T-cell (primary cell): ENCODE results near the gene SLC12A8. TPM values are rescaled to one million over a fixed set of nuclear protein-coding genes. Genes with fewer than 3 reads are reported as not detected.

Experiments used
- ATAC-seq, 4 experiments: fragments of 200-7000 bp in 3 of 4; fragments of 150-1000 bp in 1 of 4; cut with Tn5 transposase; replicated peaks in 1 of 4; 1 replicate in 3 of 4; 2 replicates in 1 of 4; pipeline ENCODE4 v1.10.0; 2021; ENCODE audit warnings: moderate library complexity in 3 of 4, mild to moderate bottlenecking in 2 of 4, moderate number of reproducible peaks in 1 of 4
- CTCF ChIA-PET, 2 donors: fragments of 300-600 bp; sonication (Branson Sonifier 250); formaldehyde crosslinking; loops; one replicate each; lab custom pipeline; 2022; ENCODE audit warnings: antibody characterized with exemption in 2 of 2; lab: Charles Lee
- POLR2A ChIA-PET, 2 donors: fragments of 300-600 bp; sonication (Branson Sonifier 250); formaldehyde crosslinking; loops; one replicate each; lab custom pipeline; 2022; ENCODE audit warnings: antibody characterized with exemption in 2 of 2; lab: Charles Lee
- DNase-seq, 35 experiments: peaks; one replicate each; pipeline versions ENCODE4 v3.0.0 to v3.0.0-alpha.2; 2013 to 2023
- H3K27ac ChIP-seq: one replicate; pipeline ENCODE4 v1.5.1; 2013; ENCODE audit warnings: low read length
- H3K27me3 ChIP-seq, 2 experiments: replicated peaks in 1 of 2; 1 replicate in 1 of 2; 2 replicates in 1 of 2; pipeline versions ENCODE4 v1.6.1 to v1.7.0; 2013; ENCODE audit warnings: low read length in 1 of 2, mixed read lengths in 1 of 2; ENCODE audit not compliant: control insufficient read depth in 2 of 2, insufficient read depth in 2 of 2; ENCODE audit errors: extremely low read depth in 1 of 2
- H3K36me3 ChIP-seq, 2 donors: 1 replicate in 1 of 2; 2 replicates in 1 of 2; pipeline versions ENCODE4 v1.6.1 to v1.7.0; 2013; ENCODE audit warnings: low read length in 1 of 2; ENCODE audit not compliant: control insufficient read depth in 2 of 2, insufficient read depth in 1 of 2; ENCODE audit errors: extremely low read depth in 1 of 2
- H3K4me1 ChIP-seq, 2 experiments: 1 replicate in 1 of 2; 2 replicates in 1 of 2; pipeline versions ENCODE4 v1.6.1 to v1.7.0; 2013; ENCODE audit warnings: low read length in 2 of 2, mixed read lengths in 1 of 2; ENCODE audit not compliant: insufficient read depth in 2 of 2, control insufficient read depth in 1 of 2; ENCODE audit errors: extremely low read depth in 1 of 2
- H3K4me3 ChIP-seq, 2 donors: 1 replicate in 1 of 2; 2 replicates in 1 of 2; pipeline versions ENCODE4 v1.5.1 to v1.7.0; 2013; ENCODE audit warnings: mild to moderate bottlenecking in 2 of 2, low read length in 1 of 2, moderate library complexity in 1 of 2; ENCODE audit not compliant: control insufficient read depth in 1 of 2; ENCODE audit errors: extremely low read depth in 1 of 2
- H3K9me3 ChIP-seq: 2 replicates; pipeline ENCODE4 v1.7.0; 2013
- H3K27ac Mint-ChIP-seq, 2 donors: one replicate each; pipeline ENCODE4 v1.8.0; 2020 to 2021; ENCODE audit warnings: mild to moderate bottlenecking in 2 of 2, mixed read lengths in 2 of 2
- H3K27me3 Mint-ChIP-seq, 2 donors: one replicate each; pipeline ENCODE4 v1.8.0; 2021 to 2022; ENCODE audit warnings: mixed read lengths in 2 of 2
- H3K36me3 Mint-ChIP-seq: one replicate; pipeline ENCODE4 v1.8.0; 2021; ENCODE audit warnings: mixed read lengths
- H3K4me1 Mint-ChIP-seq, 3 donors: one replicate each; pipeline ENCODE4 v1.8.0; 2020 to 2022; ENCODE audit warnings: mixed read lengths in 3 of 3, mild to moderate bottlenecking in 1 of 3
- H3K4me3 Mint-ChIP-seq, 3 donors: one replicate each; pipeline ENCODE4 v1.8.0; 2020 to 2022; ENCODE audit warnings: mild to moderate bottlenecking in 3 of 3, mixed read lengths in 3 of 3, moderate library complexity in 3 of 3
- H3K9me3 Mint-ChIP-seq, 3 donors: one replicate each; pipeline ENCODE4 v1.8.0; 2020 to 2022; ENCODE audit warnings: mixed read lengths in 3 of 3
- WGBS: methylation state at CpG from one replicate; pipeline ENCODE4 v1.1.5; 2013; ENCODE audit warnings: missing lambda C conversion rate; ENCODE audit not compliant: insufficient coverage; 5-methylcytosine and 5-hydroxymethylcytosine counted together
- total RNA-seq, 35 experiments: library from RNA in 6 of 35; stranded (reverse) in 6 of 35; fragments of 120-200 nt in 1 of 35; gene quantifications; one replicate each; pipeline versions ENCODE4 v1.2.1 to v1.2.4 and lab custom pipeline; 2013 to 2026

SLC12A8 gene
- total RNA-seq (under 1 TPM in 3 of 5 donors, not detected in 2; 0.50 to 0.96 (median 0.60) TPM), total RNA-seq (lab: John Stamatoyannopoulos, UW) (0 to 1.8 (median 0.32) reads per million in 29 experiments)
- 0.35 TPM for total RNA-seq (2013)

- Mint-ChIP-seq H3K36me3 (no peaks in the 10 kb centered on the region), H3K27ac (no peak within 1 kb of the TSS), H3K4me1 (peaks cover 8 to 16% (median 12%) of the 10 kb centered on the region in 3 donors), H3K27me3 (peaks cover 50 to 53% of the 10 kb centered on the region in 2 donors), H3K9me3 (no peaks in the 10 kb centered on the region), H3K4me3 (peak within 1 kb of the TSS; percentile 26 to 65 (median 62))
- Histone ChIP-seq H3K4me1 (peaks cover 0 to 14% of the 10 kb centered on the region in 2 experiments), H3K27me3 (peaks cover 11 to 41% of the 10 kb centered on the region in 2 experiments), H3K36me3 (no peaks in the 10 kb centered on the region), H3K9me3 (no peaks in the 10 kb centered on the region), H3K27ac (no peak within 1 kb of the TSS), H3K4me3 (peak within 1 kb of the TSS in 1 of 2 donors; percentile 56)
- ChIA-PET POLR2A (no interaction called here), CTCF (interaction anchor here in 1 of 2 donors (0.6 kb wide), 1 partner anchor 34 kb away, joined by 4 read pairs; no protein-coding TSS in a partner anchor)
- ATAC-seq, result peak; percentile 31 to 45 (median 38)
- no peak for DNase-seq
- 4% methylated on average over 35 of the region's 55 CpGs for WGBS
Measured at GRCh38 chr3:125212509-125213363, at the start of gene SLC12A8. Gene SLC12A8, minus strand, starts transcription at chr3:125212748. Its CDS starts 1,399 bp downstream, at chr3:125211349.

GRCh38 chr3:125262161-125262560 is 49.6 kb upstream of the SLC12A8 start:
- H3K9me3 ChIP-seq, result no peaks in the 10 kb centered on the region
- ChIA-PET POLR2A (interaction anchor here in 1 of 2 donors (0.5 to 0.6 kb wide), 2 partner anchors 9 to 16 kb away, joined by 3 to 7 read pairs; no protein-coding TSS in a partner anchor), CTCF (interaction anchor here in 1 of 2 donors (0.7 to 1.0 kb wide), 3 partner anchors 11 to 314 kb away, joined by 4 to 7 read pairs (median 4); no protein-coding TSS in a partner anchor)
- peaks cover 47% of the 10 kb centered on the region for H3K36me3 Mint-ChIP-seq
- no peak overlapping the region for H3K4me3 ChIP-seq
- no peak for DNase-seq
- no peaks in the 10 kb centered on the region for H3K27me3 Mint-ChIP-seq
- ATAC-seq, result no peak
- H3K4me1 Mint-ChIP-seq, result peaks cover 13 to 31% (median 16%) of the 10 kb centered on the region in 3 donors
- peaks cover 0 to 4% (median 3%) of the 10 kb centered on the region in 3 donors for H3K9me3 Mint-ChIP-seq
- H3K27ac Mint-ChIP-seq, result no peak overlapping the region
- H3K4me3 Mint-ChIP-seq, result no peak overlapping the region
- H3K27me3 ChIP-seq, result no peaks in the 10 kb centered on the region
- H3K4me1 ChIP-seq, result no peaks in the 10 kb centered on the region
- no peak overlapping the region for H3K27ac ChIP-seq
- no CpG with 5 or more reads among the region's 1 CpG for WGBS
- H3K36me3 ChIP-seq, result peaks cover 0 to 6% of the 10 kb centered on the region in 2 donors

GRCh38 chr3:125261031-125261430 is 48.5 kb upstream of the SLC12A8 start:
- no peak for ATAC-seq
- no peak for DNase-seq
- Mint-ChIP-seq H3K27me3 (no peaks in the 10 kb centered on the region), H3K4me1 (peaks cover 3 to 20% (median 6%) of the 10 kb centered on the region in 3 donors), H3K4me3 (no peak overlapping the region), H3K27ac (peak overlapping the region in 1 of 2 donors; percentile 28), H3K36me3 (peaks cover 45% of the 10 kb centered on the region), H3K9me3 (peaks cover 0 to 7% (median 3%) of the 10 kb centered on the region in 3 donors)
- H3K27ac ChIP-seq, result no peak overlapping the region
- H3K9me3 ChIP-seq, result no peaks in the 10 kb centered on the region
- H3K27me3 ChIP-seq, result no peaks in the 10 kb centered on the region
- ChIA-PET CTCF (interaction anchor here in 1 of 2 donors (0.7 to 1.0 kb wide), 2 partner anchors 10 to 179 kb away, joined by 3 to 7 read pairs; no protein-coding TSS in a partner anchor), POLR2A (interaction anchor here (0.6 kb wide), 2 partner anchors 10 to 13 kb away, joined by 4 read pairs; no protein-coding TSS in a partner anchor)
- H3K36me3 ChIP-seq, result peaks cover 0 to 6% of the 10 kb centered on the region in 2 donors
- no peaks in the 10 kb centered on the region for H3K4me1 ChIP-seq
- WGBS, result 100% methylated on average over 1 of the region's 1 CpG
- H3K4me3 ChIP-seq, result no peak overlapping the region

- DNase-seq, result no peak
- H3K4me1 Mint-ChIP-seq, result peaks cover 0 to 11% (median 4%) of the 10 kb centered on the region in 3 donors
- ChIA-PET CTCF (no interaction called here), POLR2A (no interaction called here)
- Histone ChIP-seq H3K36me3 (peaks cover 0 to 6% of the 10 kb centered on the region in 2 donors), H3K4me3 (no peak overlapping the region), H3K27ac (no peak overlapping the region), H3K27me3 (no peaks in the 10 kb centered on the region), H3K9me3 (no peaks in the 10 kb centered on the region), H3K4me1 (no peaks in the 10 kb centered on the region)
- no peaks in the 10 kb centered on the region for H3K27me3 Mint-ChIP-seq
- peaks cover 0 to 7% (median 3%) of the 10 kb centered on the region in 3 donors for H3K9me3 Mint-ChIP-seq
- ATAC-seq, result no peak
- H3K4me3 Mint-ChIP-seq, result no peak overlapping the region
- H3K36me3 Mint-ChIP-seq, result peaks cover 39% of the 10 kb centered on the region
- WGBS, result no CpG with 5 or more reads among the region's 2 CpGs
- H3K27ac Mint-ChIP-seq, result peak overlapping the region in 1 of 2 donors; percentile 39
Measured at GRCh38 chr3:125260158-125260557, 47.6 kb upstream of the SLC12A8 start.

- no peaks in the 10 kb centered on the region for H3K27me3 ChIP-seq
- no peak overlapping the region for H3K4me3 Mint-ChIP-seq
- H3K36me3 ChIP-seq, result peaks cover 0 to 2% of the 10 kb centered on the region in 2 donors
- H3K27ac ChIP-seq, result no peak overlapping the region
- H3K9me3 Mint-ChIP-seq, result peaks cover 0 to 7% (median 3%) of the 10 kb centered on the region in 3 donors
- no peak overlapping the region for H3K27ac Mint-ChIP-seq
- H3K9me3 ChIP-seq, result no peaks in the 10 kb centered on the region
- ChIA-PET POLR2A (interaction anchor here in 1 of 2 donors (0.7 kb wide), 1 partner anchor 12 kb away, joined by 5 read pairs; no protein-coding TSS in a partner anchor), CTCF (no interaction called here)
- ATAC-seq (no peak), DNase-seq (no peak)
- no peaks in the 10 kb centered on the region for H3K27me3 Mint-ChIP-seq
- H3K4me1 ChIP-seq, result no peaks in the 10 kb centered on the region
- H3K36me3 Mint-ChIP-seq, result peaks cover 48% of the 10 kb centered on the region
- peaks cover 3 to 9% (median 4%) of the 10 kb centered on the region in 3 donors for H3K4me1 Mint-ChIP-seq
- no peak overlapping the region for H3K4me3 ChIP-seq
- no CpG with 5 or more reads among the region's 4 CpGs for WGBS
Measured at GRCh38 chr3:125257536-125257935, 45.0 kb upstream of the SLC12A8 start.

- H3K4me1 Mint-ChIP-seq, result peaks cover 3 to 9% (median 4%) of the 10 kb centered on the region in 3 donors
- CTCF ChIA-PET, result no interaction called here
- ATAC-seq, result no peak
- Histone ChIP-seq H3K27me3 (no peaks in the 10 kb centered on the region), H3K9me3 (no peaks in the 10 kb centered on the region), H3K4me1 (no peaks in the 10 kb centered on the region), H3K36me3 (peaks cover 0 to 5% of the 10 kb centered on the region in 2 donors), H3K27ac (no peak overlapping the region), H3K4me3 (no peak overlapping the region)
- H3K27ac Mint-ChIP-seq, result no peak overlapping the region
- peaks cover 54% of the 10 kb centered on the region for H3K36me3 Mint-ChIP-seq
- H3K27me3 Mint-ChIP-seq, result no peaks in the 10 kb centered on the region
- H3K4me3 Mint-ChIP-seq, result no peak overlapping the region
- H3K9me3 Mint-ChIP-seq, result peaks cover 0 to 7% (median 3%) of the 10 kb centered on the region in 3 donors
- POLR2A ChIA-PET, result no interaction called here
- DNase-seq, result no peak
Measured at GRCh38 chr3:125256675-125257074, 44.1 kb upstream of the SLC12A8 start.
